CD4-positive, alpha-beta memory T cell (primary cell): ENCODE results near the gene GNAL. TPM values are rescaled to one million over a fixed set of nuclear protein-coding genes. Genes with fewer than 3 reads are reported as not detected.
"Not testable (repeated sequence)": the region's sequence is repeated elsewhere in the genome, so short reads cannot be mapped to it uniquely, and the experiment has no call there.

Source experiments
- CTCF ChIA-PET: fragments of 350-600 bp; sonication (Branson Sonifier 250); formaldehyde crosslinking; loops from one replicate; lab custom pipeline; 2021; ENCODE audit warnings: inconsistent platforms; ENCODE audit not compliant: partially characterized antibody; lab: Charles Lee
- POLR2A ChIA-PET: fragments of 350-600 bp; sonication (Branson Sonifier 250); formaldehyde crosslinking; loops from one replicate; lab custom pipeline; 2021; ENCODE audit not compliant: partially characterized antibody; lab: Charles Lee
- DNase-seq, 5 donors: peaks; one replicate each; pipeline versions ENCODE4 v3.0.0 to v3.0.0-alpha.2; 2020 to 2022; ENCODE audit warnings: mixed read lengths in 1 of 5
- H3K27ac ChIP-seq: one replicate; pipeline ENCODE4 v1.7.0; 2013; ENCODE audit warnings: low read depth, low read length
- H3K27me3 ChIP-seq: 2 replicates; pipeline ENCODE4 v1.7.0; 2013; ENCODE audit warnings: mild to moderate bottlenecking, low read length, moderate library complexity; ENCODE audit not compliant: insufficient read depth
- H3K36me3 ChIP-seq: 2 replicates; pipeline ENCODE4 v1.7.0; 2013; ENCODE audit warnings: mild to moderate bottlenecking, low read length, moderate library complexity; ENCODE audit not compliant: insufficient read depth
- H3K4me1 ChIP-seq: 2 replicates; pipeline ENCODE4 v1.7.0; 2013; ENCODE audit warnings: mild to moderate bottlenecking, low read length, moderate library complexity; ENCODE audit not compliant: insufficient read depth
- H3K4me3 ChIP-seq, 2 donors: one replicate each; pipeline ENCODE4 v1.7.0; 2013; ENCODE audit warnings: low read length in 2 of 2, mild to moderate bottlenecking in 1 of 2
- H3K9me3 ChIP-seq, 2 donors: one replicate each; pipeline ENCODE4 v1.7.0; 2013; ENCODE audit warnings: low read length in 2 of 2, control low read depth in 1 of 2; ENCODE audit not compliant: control insufficient read depth in 1 of 2
- H3K27ac Mint-ChIP-seq, 7 donors: one replicate each; pipeline ENCODE4 v1.8.0; 2020 to 2021; ENCODE audit warnings: mixed read lengths in 7 of 7, mild to moderate bottlenecking in 6 of 7, inconsistent platforms in 3 of 7, moderate library complexity in 3 of 7
- H3K27me3 Mint-ChIP-seq, 2 donors: one replicate each; pipeline ENCODE4 v1.8.0; 2020 to 2021; ENCODE audit warnings: mixed read lengths in 2 of 2
- H3K36me3 Mint-ChIP-seq, 2 donors: one replicate each; pipeline ENCODE4 v1.8.0; 2020 to 2021; ENCODE audit warnings: mixed read lengths in 2 of 2, inconsistent platforms in 1 of 2, mild to moderate bottlenecking in 1 of 2
- H3K4me1 Mint-ChIP-seq, 4 donors: one replicate each; pipeline ENCODE4 v1.8.0; 2020 to 2021; ENCODE audit warnings: mixed read lengths in 4 of 4, mild to moderate bottlenecking in 1 of 4
- H3K4me3 Mint-ChIP-seq, 8 donors: one replicate each; pipeline ENCODE4 v1.8.0; 2020 to 2021; ENCODE audit warnings: mixed read lengths in 8 of 8, mild to moderate bottlenecking in 7 of 8, moderate library complexity in 6 of 8, inconsistent platforms in 3 of 8
- H3K9me3 Mint-ChIP-seq, 8 donors: one replicate each; pipeline ENCODE4 v1.8.0; 2020 to 2021; ENCODE audit warnings: mixed read lengths in 8 of 8, mild to moderate bottlenecking in 5 of 8, inconsistent platforms in 3 of 8, moderate library complexity in 1 of 8
- intact Hi-C: fragments of 100-400 bp; cut with micrococcal nuclease; formaldehyde crosslinking; loops from one replicate; pipeline ENCODE4 v1.15.1; 2023
- polyA plus RNA-seq, 2 donors: library from polyadenylated mRNA; unstranded; fragments of 300-500 nt; fragmentation: Illumina TruSeq; gene quantifications; one replicate each; pipeline ENCODE4 v1.2.3, GENCODE V29; 2021
- total RNA-seq, 2 experiments: library from RNA; stranded (reverse); gene quantifications; one replicate each; pipeline ENCODE4 v1.2.3, GENCODE V29; 2021

Gene GNAL
- total RNA-seq, result under 1 TPM; 0.26 to 0.33 TPM
- under 1 TPM in 1 of 2 donors, not detected in 1; 0.20 TPM for polyA plus RNA-seq

GRCh38 chr18:11688972-11689668, at the start of gene GNAL:
Gene GNAL, plus strand, starts transcription at chr18:11689264. Its CDS starts 300 bp downstream, at chr18:11689564.
- H3K4me1 Mint-ChIP-seq, result peaks cover 5 to 13% (median 9%) of the 10 kb centered on the region in 4 donors
- peak within 1 kb of the TSS; percentile 73 to 85 (median 82) for H3K4me3 Mint-ChIP-seq
- POLR2A ChIA-PET, result no interaction called here
- intact Hi-C loops, result no loop called here
- no peaks in the 10 kb centered on the region for H3K36me3 ChIP-seq
- H3K4me3 ChIP-seq, result no peak within 1 kb of the TSS
- H3K27ac ChIP-seq, result no peak within 1 kb of the TSS
- peaks cover 33 to 34% of the 10 kb centered on the region in 2 donors for H3K27me3 Mint-ChIP-seq
- no peak within 1 kb of the TSS for H3K27ac Mint-ChIP-seq
- H3K9me3 Mint-ChIP-seq, result peaks cover 0 to 28% (median 12%) of the 10 kb centered on the region in 8 donors
- DNase-seq, result peak in 4 of 5 donors; percentile 32 to 39 (median 35)
- no peaks in the 10 kb centered on the region for H3K9me3 ChIP-seq
- CTCF ChIA-PET, result interaction anchor here (1.1 kb wide), 1 partner anchor 249 kb away, joined by 3 read pairs; no protein-coding TSS in a partner anchor
- H3K27me3 ChIP-seq, result peaks cover 18% of the 10 kb centered on the region
- H3K4me1 ChIP-seq, result peaks cover 12% of the 10 kb centered on the region
- peaks cover 0 to 4% of the 10 kb centered on the region in 2 donors for H3K36me3 Mint-ChIP-seq

- POLR2A ChIA-PET, DNase-seq: not testable (repeated sequence)
Measured at GRCh38 chr18:11647310-11647709, 41.8 kb upstream of the GNAL start.

GRCh38 chr18:11647804-11648203, 41.3 kb upstream of the GNAL start:
- H3K9me3 ChIP-seq, H3K4me3 ChIP-seq, H3K27ac Mint-ChIP-seq, H3K36me3 ChIP-seq, H3K27me3 ChIP-seq, H3K27ac ChIP-seq, H3K4me3 Mint-ChIP-seq, CTCF ChIA-PET, DNase-seq, POLR2A ChIA-PET, H3K36me3 Mint-ChIP-seq, H3K4me1 Mint-ChIP-seq, intact Hi-C loops, H3K4me1 ChIP-seq: not testable (repeated sequence)
- Mint-ChIP-seq H3K27me3 (peaks cover 3 to 17% of the 10 kb centered on the region in 2 donors), H3K9me3 (peaks cover 0 to 24% (median 7%) of the 10 kb centered on the region in 8 donors)

More at GRCh38 chr18:11647310-11647709, 41.8 kb upstream of the GNAL start:
- CTCF ChIA-PET, H3K4me1 ChIP-seq, H3K36me3 Mint-ChIP-seq, H3K4me1 Mint-ChIP-seq, H3K9me3 ChIP-seq, H3K27ac Mint-ChIP-seq, H3K36me3 ChIP-seq, H3K27me3 ChIP-seq, intact Hi-C loops, H3K4me3 Mint-ChIP-seq, H3K4me3 ChIP-seq, H3K27ac ChIP-seq: not testable (repeated sequence)
- H3K27me3 Mint-ChIP-seq, result peaks cover 3 to 17% of the 10 kb centered on the region in 2 donors
- H3K9me3 Mint-ChIP-seq, result peaks cover 0 to 24% (median 7%) of the 10 kb centered on the region in 8 donors

GRCh38 chr18:11649839-11650238, 39.2 kb upstream of the GNAL start:
- no peaks in the 10 kb centered on the region for H3K4me1 Mint-ChIP-seq
- ChIA-PET CTCF (no interaction called here), POLR2A (no interaction called here)
- H3K4me3 ChIP-seq, result no peak overlapping the region
- H3K27me3 ChIP-seq, result no peaks in the 10 kb centered on the region
- H3K9me3 ChIP-seq, result no peaks in the 10 kb centered on the region
- no peaks in the 10 kb centered on the region for H3K36me3 Mint-ChIP-seq
- intact Hi-C loops, result no loop called here
- DNase-seq, result no peak
- no peaks in the 10 kb centered on the region for H3K36me3 ChIP-seq
- H3K9me3 Mint-ChIP-seq, result peaks cover 0 to 24% (median 7%) of the 10 kb centered on the region in 8 donors
- H3K4me1 ChIP-seq, result no peaks in the 10 kb centered on the region
- H3K27ac Mint-ChIP-seq, result no peak overlapping the region
- H3K27me3 Mint-ChIP-seq, result peaks cover 10 to 24% of the 10 kb centered on the region in 2 donors
- no peak overlapping the region for H3K27ac ChIP-seq
- no peak overlapping the region for H3K4me3 Mint-ChIP-seq

GRCh38 chr18:11651899-11652298, 37.2 kb upstream of the GNAL start:
- Histone ChIP-seq H3K9me3 (no peaks in the 10 kb centered on the region), H3K27ac (no peak overlapping the region), H3K27me3 (no peaks in the 10 kb centered on the region), H3K36me3 (no peaks in the 10 kb centered on the region), H3K4me3 (no peak overlapping the region), H3K4me1 (no peaks in the 10 kb centered on the region)
- CTCF ChIA-PET, result no interaction called here
- H3K4me1 Mint-ChIP-seq, result peaks cover 0 to 6% (median 3%) of the 10 kb centered on the region in 4 donors
- H3K4me3 Mint-ChIP-seq, result no peak overlapping the region
- H3K36me3 Mint-ChIP-seq, result no peaks in the 10 kb centered on the region
- H3K9me3 Mint-ChIP-seq, result peaks cover 0 to 21% (median 7%) of the 10 kb centered on the region in 8 donors
- POLR2A ChIA-PET, result no interaction called here
- H3K27me3 Mint-ChIP-seq, result peaks cover 13 to 31% of the 10 kb centered on the region in 2 donors
- no peak overlapping the region for H3K27ac Mint-ChIP-seq
- intact Hi-C loops, result no loop called here
- DNase-seq, result no peak

- Histone ChIP-seq H3K27ac (no peak overlapping the region), H3K36me3 (no peaks in the 10 kb centered on the region), H3K4me1 (no peaks in the 10 kb centered on the region), H3K4me3 (no peak overlapping the region), H3K9me3 (no peaks in the 10 kb centered on the region), H3K27me3 (no peaks in the 10 kb centered on the region)
- H3K27ac Mint-ChIP-seq, result no peak overlapping the region
- H3K36me3 Mint-ChIP-seq, result no peaks in the 10 kb centered on the region
- H3K9me3 Mint-ChIP-seq, result peaks cover 0 to 14% (median 4%) of the 10 kb centered on the region in 8 donors
- intact Hi-C loops, result no loop called here
- peaks cover 0 to 6% (median 3%) of the 10 kb centered on the region in 4 donors for H3K4me1 Mint-ChIP-seq
- POLR2A ChIA-PET, result no interaction called here
- no peak for DNase-seq
- CTCF ChIA-PET, result no interaction called here
- H3K4me3 Mint-ChIP-seq, result no peak overlapping the region
- H3K27me3 Mint-ChIP-seq, result peaks cover 15 to 40% of the 10 kb centered on the region in 2 donors
Measured at GRCh38 chr18:11653521-11653920, 35.5 kb upstream of the GNAL start.

- H3K4me3 Mint-ChIP-seq, result no peak overlapping the region
- intact Hi-C loops, result loop anchor here (5.0 kb wide), 2 partner anchors 217 to 282 kb away; no protein-coding TSS in a partner anchor
- H3K4me1 ChIP-seq, result no peaks in the 10 kb centered on the region
- no peak overlapping the region for H3K27ac ChIP-seq
- peak overlapping the region in 1 of 2 donors; percentile 8 for H3K4me3 ChIP-seq
- no peaks in the 10 kb centered on the region for H3K36me3 ChIP-seq
- H3K4me1 Mint-ChIP-seq, result peaks cover 0 to 6% (median 3%) of the 10 kb centered on the region in 4 donors
- CTCF ChIA-PET, result interaction anchor here (0.9 to 2.6 kb wide), 10 partner anchors 11 to 388 kb away, joined by 3 to 16 read pairs (median 4); no protein-coding TSS in a partner anchor
- peak in 3 of 5 donors; percentile 5 to 16 (median 13) for DNase-seq
- H3K27ac Mint-ChIP-seq, result no peak overlapping the region
- H3K9me3 ChIP-seq, result no peaks in the 10 kb centered on the region
- no peaks in the 10 kb centered on the region for H3K36me3 Mint-ChIP-seq
- H3K9me3 Mint-ChIP-seq, result peaks cover 0 to 3% (median 0%) of the 10 kb centered on the region in 8 donors
- POLR2A ChIA-PET, result no interaction called here
- H3K27me3 ChIP-seq, result no peaks in the 10 kb centered on the region
- H3K27me3 Mint-ChIP-seq, result peaks cover 14 to 45% of the 10 kb centered on the region in 2 donors
Measured at GRCh38 chr18:11654736-11655605, 34.1 kb upstream of the GNAL start.
